HG02973 (cell line): ENCODE results near the gene ANTXR2.
A peak's percentile ranks its signal among the peaks of the same experiment; 100 is the strongest.
"Not testable (repeated sequence)": the region's sequence is repeated elsewhere in the genome, so short reads cannot be mapped to it uniquely, and the experiment has no call there.

Experiments used
- ATAC-seq: cut with Tn5 transposase; IDR thresholded peaks from one replicate; pipeline ENCODE4 v1.9.1; 2021; ENCODE audit warnings: moderate library complexity; ENCODE audit not compliant: unreplicated experiment

The ANTXR2 gene

DNA sequence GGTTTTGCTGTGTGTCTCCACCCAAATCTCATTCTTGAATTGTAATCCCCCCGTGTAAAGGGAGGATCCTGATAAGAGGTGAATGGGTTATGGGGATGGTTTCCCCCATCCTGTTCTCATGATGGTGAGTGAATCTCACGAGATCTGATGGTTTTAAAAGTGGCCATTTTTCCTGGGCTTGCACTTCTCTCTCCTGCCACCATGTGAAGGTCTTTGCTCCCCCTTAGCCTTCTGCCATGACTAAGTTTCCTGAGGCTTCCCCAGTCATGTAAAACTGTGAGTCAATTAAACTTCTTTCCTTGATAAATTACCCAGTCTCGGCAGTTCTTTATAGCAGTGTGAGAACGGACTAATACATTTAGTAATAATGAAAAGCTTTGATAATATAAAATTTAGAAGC is 46.9 kb downstream of the ANTXR2 start:
- no peak for ATAC-seq

DNA sequence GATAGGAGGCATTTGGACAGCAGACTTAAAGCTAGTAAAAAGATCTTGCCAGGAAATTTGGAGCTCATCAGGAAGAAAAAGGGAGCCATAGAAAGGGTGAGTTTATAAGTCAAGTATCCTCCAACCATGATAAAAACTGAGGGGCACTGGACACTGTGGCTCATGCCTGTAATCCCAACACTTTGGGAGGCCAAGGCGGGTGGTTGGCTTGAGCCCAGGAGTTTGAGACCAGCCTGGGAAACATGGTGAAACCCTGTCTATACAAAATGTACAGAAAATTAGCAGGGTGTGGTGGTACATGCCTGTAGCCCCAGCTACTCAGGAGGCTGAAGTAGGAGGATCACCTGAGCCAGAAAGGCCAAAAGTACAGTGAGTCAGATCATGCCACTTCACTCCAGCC is 48.7 kb downstream of the ANTXR2 start:
- no peak for ATAC-seq

GRCh38 chr4:80022282-80022681 is 50.7 kb downstream of the ANTXR2 start:
- ATAC-seq, result no peak

DNA sequence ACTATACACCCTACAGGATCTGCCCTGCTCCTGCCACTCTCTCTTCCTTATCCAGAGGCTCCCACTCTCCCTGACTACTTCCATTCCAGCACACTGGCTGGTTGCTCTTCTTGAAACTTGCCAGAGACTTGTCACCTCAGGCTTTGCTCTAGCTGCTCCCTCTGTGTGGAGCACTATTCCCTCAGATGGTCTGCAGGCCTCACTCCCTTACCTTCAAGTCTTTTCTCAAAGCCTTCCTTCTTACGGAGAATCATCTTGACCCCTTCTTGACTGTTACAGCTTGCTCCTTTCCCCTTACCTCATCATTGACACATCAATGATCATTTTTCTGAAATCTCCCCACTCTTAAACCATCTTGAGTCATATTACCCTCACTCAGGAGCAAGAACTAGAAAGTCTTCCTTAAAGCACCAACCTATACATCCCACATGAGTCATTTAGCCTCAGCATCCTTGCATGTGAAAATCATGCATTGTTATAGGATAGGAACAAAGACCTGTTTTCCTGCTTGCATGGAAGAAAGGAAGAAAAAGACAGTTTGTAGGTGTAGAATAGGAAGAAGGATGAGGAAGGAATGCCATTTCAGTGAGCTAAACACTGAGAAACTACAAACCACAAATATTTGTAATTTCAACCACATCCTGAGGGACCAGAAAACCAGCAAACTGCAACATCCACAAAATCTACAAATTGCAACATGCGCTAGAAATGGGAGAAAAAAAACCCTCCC is 55.7 kb downstream of the ANTXR2 start:
- ATAC-seq, result peak; percentile 73

- no peak for ATAC-seq
Observed at GRCh38 chr4:80016506-80016905, 56.5 kb downstream of the ANTXR2 start.

- no peak for ATAC-seq
Observed at GRCh38 chr4:80015407-80016189, 57.4 kb downstream of the ANTXR2 start.

- ATAC-seq, result no peak
Observed at GRCh38 chr4:80014531-80014930, 58.5 kb downstream of the ANTXR2 start.

GRCh38 chr4:80012291-80012690 is 60.7 kb downstream of the ANTXR2 start:
- no peak for ATAC-seq

DNA sequence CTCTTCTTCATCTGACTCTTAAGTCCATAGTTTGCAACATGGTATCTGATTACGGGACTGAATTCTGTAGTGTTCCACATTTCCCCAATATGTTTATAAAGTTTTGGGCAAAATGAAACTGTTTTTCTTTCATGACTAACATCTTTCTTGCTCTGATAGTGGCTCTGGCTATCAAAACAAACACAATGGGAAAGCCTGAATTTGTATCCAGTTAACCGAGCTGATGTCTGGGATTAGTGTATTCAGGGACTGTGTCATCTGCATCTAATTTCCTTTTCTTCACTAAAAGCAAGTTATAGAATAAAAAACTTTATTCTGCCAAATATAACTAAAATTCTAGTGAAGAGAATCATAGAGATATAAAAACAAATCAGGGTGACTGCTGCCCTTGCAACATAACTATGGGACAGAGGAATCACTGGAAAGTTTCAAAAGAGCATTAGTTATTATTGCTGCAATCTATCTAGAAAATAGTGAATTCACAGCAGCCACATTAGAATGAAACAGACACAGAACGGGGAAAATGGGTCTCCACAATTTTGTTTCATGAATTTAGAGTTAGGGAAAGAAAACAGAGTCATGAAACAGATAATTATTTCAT is 61.3 kb downstream of the ANTXR2 start:
- no peak for ATAC-seq

DNA sequence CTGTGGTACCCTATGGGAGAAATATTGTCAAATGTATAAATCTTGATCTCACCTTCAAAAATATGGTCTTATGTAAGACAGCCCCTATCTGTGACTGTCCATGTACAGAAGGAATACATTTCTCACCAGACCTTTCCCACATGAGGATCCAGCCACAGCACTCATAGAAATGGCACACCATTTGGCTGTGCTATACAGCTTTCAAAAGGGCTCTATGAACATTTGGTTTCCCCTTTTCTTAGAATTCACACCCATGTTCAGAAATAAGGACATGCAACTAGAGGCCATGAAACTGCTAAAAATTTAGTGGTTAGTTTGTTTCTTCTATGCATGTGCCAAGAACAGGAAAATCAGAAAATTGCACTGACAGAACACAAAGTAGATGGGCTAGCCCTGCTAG is 62.7 kb downstream of the ANTXR2 start:
- no peak for ATAC-seq

DNA sequence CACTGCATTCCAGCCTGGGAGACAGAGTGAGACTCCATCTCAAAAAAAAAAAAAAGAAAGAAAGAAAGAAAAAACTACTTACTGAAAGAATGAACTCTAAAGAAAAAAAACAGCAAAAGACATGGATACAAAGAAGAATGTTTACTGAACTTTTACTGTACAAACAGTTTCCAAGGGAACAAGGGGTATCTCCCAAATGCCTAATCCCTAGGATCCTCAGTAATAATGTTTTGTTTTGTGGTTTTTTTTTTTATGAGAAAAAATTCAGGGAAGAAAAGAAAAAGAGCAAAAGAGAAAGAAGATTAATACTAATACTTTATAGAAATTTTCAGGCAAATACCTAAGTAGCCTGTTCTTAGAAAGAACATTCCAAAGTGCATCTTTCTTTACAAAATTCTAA is 63.2 kb downstream of the ANTXR2 start:
- no peak for ATAC-seq

DNA sequence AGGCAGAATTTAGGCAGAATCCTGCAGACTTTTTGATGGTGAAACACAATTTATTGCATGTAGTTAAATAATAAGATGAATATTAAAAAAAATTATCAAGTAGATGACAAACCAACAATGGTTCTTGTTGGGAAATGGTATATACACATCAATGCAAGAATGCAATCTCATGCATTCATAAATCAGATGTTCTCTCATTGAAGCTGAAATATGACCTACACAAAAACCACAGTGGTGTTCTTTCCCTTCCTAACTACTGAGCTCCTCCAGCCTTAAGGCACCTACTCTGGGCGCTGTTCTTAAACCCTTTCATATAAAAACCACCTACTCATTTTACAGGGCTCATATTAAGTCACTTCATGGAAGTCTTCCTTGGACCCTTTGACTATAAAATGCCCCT is 64.1 kb downstream of the ANTXR2 start:
- no peak for ATAC-seq

DNA sequence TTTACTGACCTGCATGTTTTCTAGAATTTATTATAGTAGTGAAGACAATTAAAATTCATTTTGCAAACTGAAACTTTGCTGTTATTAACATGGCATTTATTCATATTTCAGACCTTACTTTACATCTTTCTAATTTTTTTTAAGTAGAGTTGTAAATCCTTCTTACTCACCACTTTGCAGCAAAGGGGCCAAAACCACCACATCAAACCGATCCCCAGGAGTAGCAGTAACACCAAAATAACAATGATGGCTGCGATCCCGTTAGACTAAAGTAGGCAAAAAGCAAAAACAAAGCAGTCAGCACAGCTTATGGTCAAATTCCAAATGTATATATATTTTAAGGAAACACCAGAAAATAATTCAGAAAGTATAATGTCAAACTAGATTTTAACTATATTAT is 64.7 kb downstream of the ANTXR2 start:
- ATAC-seq, result no peak

DNA sequence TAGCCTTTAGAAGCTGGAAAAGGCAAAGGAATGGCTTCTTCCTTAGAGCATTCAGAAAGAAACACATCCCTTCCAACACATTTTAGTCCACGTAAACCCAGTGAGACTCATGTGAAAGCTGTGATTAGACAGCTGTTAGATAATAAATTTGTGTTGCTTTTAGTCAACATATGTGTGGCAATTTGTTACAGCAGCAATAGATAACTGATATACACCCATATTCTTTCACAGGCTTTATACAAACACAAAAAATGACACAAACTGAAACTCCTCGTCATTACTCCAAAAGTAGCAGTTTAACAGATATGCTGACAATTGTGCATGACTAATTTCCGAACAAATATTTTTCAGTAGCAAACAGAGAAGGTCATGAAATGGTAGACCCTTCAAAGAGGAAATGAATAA is 65.3 kb downstream of the ANTXR2 start:
- ATAC-seq, result peak; percentile 48

DNA sequence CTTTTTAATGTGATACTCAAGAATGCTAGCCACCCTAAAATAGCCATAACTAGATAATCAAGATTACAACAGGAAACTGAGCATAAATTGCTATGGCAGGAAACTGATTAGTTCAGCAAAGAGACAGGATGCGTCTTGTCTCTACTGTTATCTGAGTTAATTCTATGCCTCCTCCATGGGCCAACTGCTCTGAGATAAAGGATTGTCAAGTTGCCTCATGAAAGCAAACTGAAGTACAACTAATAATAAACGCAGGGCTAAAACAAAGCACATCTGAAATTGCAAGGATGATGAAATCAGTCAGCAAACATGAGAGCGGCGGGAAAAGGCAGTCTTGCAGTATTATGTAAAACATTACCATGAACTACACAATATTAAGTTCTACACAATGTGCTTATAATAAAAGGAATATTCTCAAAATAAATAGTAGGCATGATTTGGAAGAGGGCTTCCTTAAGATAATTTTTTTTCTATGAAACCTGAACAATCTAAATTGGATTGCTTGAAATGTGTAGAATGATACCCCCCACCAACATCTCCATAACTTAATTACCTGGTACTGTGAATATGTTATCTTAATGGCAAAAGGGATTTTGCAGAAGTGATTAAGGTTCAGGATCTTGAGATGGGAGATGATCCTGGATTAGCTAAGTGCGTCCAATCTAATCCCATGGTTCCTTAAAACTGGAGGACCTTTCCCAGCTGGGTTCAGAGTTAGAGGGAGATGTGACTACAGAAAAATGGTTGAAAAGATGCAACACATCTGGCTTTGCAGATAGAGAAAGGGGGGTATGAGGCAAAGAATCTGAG is 65.9 kb downstream of the ANTXR2 start:
- no peak for ATAC-seq

- no peak for ATAC-seq
Observed at GRCh38 chr4:80005863-80006262, 67.2 kb downstream of the ANTXR2 start.

DNA sequence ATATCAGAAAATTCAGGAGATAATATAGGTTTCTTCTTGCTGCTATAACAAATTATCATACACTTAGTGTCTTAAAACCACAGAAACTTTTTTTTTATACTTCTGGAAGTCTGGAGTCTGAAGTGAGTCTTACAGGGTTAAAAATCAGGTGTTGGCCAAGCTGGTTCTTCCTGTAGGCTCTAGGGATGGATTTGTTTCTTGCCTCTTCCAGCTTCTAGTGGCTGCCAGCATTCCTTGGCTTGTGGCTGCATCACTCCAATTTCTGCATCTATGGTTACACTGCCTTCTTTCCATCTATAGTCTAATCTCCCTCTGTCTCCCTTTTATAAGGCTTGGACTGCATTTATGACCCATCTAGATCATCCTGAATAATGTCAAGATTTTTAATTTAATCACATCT is 68.7 kb downstream of the ANTXR2 start:
- no peak for ATAC-seq

GRCh38 chr4:80002559-80002958 is 70.5 kb downstream of the ANTXR2 start:
- ATAC-seq, result not testable (repeated sequence)

DNA sequence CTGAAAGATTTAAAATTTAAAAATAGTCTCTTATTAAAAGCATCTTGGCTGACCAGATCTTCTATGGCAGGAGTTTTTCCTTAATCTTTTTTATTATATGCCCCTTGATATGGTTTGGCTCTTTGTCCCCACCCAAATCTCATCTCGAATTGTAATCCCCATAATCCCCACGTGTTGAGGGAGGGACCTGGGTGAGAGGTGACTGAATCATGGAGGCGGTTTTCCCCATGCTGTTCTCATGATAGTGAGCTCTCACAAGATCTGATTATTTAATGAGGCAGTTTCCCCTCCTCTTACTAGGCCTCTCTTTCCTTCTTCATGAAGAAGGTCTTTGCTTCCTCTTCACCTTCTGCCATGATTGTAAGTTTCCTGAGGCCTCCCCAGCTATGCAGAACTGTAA is 74.0 kb downstream of the ANTXR2 start:
- ATAC-seq, result not testable (repeated sequence)

DNA sequence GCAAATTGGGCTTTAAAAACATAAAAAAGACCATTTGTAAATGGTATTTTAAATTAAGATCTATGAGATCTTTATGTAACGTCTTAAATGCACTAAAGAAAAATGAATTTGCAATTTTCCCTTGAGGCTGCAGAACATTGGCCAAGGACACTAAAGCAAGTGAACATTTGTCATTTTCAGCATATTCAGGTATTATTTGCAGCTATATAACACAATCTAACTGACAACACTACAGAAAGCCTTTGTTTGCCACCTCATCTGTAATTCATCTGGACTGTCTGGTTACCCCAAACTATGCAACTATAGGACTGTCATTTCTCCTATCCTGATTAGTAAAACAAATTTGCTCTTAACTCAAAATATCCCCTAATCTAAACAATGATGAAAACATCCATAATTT is 74.8 kb downstream of the ANTXR2 start:
- ATAC-seq, result no peak

DNA sequence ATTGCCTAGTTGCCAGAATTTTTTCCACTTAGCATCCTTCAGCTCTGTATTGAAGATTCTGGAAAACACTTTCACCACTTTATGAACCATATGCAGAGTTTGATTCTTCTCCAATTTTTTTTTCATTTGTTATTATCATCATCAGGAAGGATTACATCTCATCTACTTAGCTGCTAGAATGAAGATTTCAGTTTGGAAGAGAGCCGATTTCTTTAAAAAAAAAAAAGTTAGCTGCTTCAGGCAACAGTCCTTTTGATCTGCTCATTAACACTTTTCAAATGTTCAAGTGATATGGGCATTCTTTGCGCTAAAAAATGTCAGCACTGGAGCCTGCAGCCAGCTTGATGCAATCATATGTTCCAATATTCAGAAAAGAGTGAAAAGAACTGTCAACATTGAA is 76.2 kb downstream of the ANTXR2 start:
- no peak for ATAC-seq
